ENCODE results near the gene PRND. TPM values are rescaled to one million over a fixed set of nuclear protein-coding genes. Genes with fewer than 3 reads are reported as not detected.

PRND gene
- total and polyA plus RNA-seq, 2 experiments from 2014 or later, result 0.10 TPM; not detected in 1

DNA sequence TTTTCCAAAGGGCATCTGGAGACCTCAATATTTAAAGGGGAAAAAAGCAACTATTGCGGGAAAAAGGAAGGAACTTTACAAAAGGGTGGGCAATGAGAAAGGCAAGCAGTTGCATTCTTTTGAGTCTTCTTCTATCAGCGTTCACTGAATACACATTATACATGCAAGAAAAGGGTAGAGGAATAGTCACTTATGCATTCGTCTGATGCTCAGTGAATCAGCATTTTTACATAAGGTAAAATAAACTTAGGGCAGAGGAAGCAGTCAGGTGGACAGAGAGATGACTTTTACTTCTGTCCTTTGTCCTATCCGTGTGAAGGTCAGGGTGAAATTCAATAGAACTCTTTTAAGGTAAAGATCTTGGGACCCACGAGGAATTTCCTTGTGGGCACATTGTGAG, 49.3 kb downstream of the PRND start:
- Histone ChIP-seq H3K4me2 (no peak overlapping the region), H3K36me3 (ENCODE audit: insufficient read depth) (no peaks in the 10 kb centered on the region), H3K27ac (ENCODE audit: low read depth) (no peak overlapping the region), H3K79me2 (replicated peaks; ENCODE audit: insufficient read depth) (no peaks in the 10 kb centered on the region), H4K20me1 (replicated peaks; ENCODE audit: insufficient read depth) (no peaks in the 10 kb centered on the region), H3F3A (replicated peaks; ENCODE audit: low read depth) (no peaks in the 10 kb centered on the region), H3K9me2 (ENCODE audit: insufficient read depth) (no peaks in the 10 kb centered on the region), H3K27me3 (ENCODE audit: insufficient read depth) (no peaks in the 10 kb centered on the region), H3K4me1 (ENCODE audit: insufficient read depth) (no peaks in the 10 kb centered on the region), H2AFZ (no peak overlapping the region), H3K4me3 (no peak overlapping the region)
- TF ChIP-seq, protein P1, sequence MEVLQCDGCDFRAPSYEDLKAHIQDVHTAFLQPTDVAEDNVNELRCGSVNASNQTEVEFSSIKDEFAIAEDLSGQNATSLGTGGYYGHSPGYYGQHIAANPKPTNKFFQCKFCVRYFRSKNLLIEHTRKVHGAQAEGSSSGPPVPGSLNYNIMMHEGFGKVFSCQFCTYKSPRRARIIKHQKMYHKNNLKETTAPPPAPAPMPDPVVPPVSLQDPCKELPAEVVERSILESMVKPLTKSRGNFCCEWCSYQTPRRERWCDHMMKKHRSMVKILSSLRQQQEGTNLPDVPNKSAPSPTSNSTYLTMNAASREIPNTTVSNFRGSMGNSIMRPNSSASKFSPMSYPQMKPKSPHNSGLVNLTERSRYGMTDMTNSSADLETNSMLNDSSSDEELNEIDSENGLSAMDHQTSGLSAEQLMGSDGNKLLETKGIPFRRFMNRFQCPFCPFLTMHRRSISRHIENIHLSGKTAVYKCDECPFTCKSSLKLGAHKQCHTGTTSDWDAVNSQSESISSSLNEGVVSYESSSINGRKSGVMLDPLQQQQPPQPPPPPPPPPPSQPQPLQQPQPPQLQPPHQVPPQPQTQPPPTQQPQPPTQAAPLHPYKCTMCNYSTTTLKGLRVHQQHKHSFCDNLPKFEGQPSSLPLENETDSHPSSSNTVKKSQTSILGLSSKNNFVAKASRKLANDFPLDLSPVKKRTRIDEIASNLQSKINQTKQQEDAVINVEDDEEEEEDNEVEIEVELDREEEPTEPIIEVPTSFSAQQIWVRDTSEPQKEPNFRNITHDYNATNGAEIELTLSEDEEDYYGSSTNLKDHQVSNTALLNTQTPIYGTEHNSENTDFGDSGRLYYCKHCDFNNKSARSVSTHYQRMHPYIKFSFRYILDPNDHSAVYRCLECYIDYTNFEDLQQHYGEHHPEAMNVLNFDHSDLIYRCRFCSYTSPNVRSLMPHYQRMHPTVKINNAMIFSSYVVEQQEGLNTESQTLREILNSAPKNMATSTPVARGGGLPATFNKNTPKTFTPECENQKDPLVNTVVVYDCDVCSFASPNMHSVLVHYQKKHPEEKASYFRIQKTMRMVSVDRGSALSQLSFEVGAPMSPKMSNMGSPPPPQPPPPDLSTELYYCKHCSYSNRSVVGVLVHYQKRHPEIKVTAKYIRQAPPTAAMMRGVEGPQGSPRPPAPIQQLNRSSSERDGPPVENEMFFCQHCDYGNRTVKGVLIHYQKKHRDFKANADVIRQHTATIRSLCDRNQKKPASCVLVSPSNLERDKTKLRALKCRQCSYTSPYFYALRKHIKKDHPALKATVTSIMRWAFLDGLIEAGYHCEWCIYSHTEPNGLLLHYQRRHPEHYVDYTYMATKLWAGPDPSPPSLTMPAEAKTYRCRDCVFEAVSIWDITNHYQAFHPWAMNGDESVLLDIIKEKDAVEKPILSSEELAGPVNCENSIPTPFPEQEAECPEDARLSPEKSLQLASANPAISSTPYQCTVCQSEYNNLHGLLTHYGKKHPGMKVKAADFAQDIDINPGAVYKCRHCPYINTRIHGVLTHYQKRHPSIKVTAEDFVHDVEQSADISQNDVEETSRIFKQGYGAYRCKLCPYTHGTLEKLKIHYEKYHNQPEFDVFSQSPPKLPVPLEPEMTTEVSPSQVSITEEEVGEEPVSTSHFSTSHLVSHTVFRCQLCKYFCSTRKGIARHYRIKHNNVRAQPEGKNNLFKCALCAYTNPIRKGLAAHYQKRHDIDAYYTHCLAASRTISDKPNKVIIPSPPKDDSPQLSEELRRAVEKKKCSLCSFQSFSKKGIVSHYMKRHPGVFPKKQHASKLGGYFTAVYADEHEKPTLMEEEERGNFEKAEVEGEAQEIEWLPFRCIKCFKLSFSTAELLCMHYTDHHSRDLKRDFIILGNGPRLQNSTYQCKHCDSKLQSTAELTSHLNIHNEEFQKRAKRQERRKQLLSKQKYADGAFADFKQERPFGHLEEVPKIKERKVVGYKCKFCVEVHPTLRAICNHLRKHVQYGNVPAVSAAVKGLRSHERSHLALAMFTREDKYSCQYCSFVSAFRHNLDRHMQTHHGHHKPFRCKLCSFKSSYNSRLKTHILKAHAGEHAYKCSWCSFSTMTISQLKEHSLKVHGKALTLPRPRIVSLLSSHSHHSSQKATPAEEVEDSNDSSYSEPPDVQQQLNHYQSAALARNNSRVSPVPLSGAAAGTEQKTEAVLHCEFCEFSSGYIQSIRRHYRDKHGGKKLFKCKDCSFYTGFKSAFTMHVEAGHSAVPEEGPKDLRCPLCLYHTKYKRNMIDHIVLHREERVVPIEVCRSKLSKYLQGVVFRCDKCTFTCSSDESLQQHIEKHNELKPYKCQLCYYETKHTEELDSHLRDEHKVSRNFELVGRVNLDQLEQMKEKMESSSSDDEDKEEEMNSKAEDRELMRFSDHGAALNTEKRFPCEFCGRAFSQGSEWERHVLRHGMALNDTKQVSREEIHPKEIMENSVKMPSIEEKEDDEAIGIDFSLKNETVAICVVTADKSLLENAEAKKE (CRISPR knock-in tag; IDR thresholded peaks at IDR 0.05), result no peak
- TF ChIP-seq, protein P2, sequence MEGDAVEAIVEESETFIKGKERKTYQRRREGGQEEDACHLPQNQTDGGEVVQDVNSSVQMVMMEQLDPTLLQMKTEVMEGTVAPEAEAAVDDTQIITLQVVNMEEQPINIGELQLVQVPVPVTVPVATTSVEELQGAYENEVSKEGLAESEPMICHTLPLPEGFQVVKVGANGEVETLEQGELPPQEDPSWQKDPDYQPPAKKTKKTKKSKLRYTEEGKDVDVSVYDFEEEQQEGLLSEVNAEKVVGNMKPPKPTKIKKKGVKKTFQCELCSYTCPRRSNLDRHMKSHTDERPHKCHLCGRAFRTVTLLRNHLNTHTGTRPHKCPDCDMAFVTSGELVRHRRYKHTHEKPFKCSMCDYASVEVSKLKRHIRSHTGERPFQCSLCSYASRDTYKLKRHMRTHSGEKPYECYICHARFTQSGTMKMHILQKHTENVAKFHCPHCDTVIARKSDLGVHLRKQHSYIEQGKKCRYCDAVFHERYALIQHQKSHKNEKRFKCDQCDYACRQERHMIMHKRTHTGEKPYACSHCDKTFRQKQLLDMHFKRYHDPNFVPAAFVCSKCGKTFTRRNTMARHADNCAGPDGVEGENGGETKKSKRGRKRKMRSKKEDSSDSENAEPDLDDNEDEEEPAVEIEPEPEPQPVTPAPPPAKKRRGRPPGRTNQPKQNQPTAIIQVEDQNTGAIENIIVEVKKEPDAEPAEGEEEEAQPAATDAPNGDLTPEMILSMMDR (conservative IDR thresholded peaks at IDR 0.05; ENCODE audit: low read depth in 2 of 2), result no peak
- TF ChIP-seq EZH2 (IDR thresholded peaks at IDR 0.05; ENCODE audit: low read depth, unreplicated experiment), result no peak
- TF ChIP-seq JUNB (IDR thresholded peaks at IDR 0.05; ENCODE audit: unreplicated experiment), result no peak
- TF ChIP-seq EZH2phosphoT487 (IDR thresholded peaks at IDR 0.05; ENCODE audit: unreplicated experiment), result no peak
- no peak for TF ChIP-seq ZNF114 (CRISPR knock-in tag; IDR thresholded peaks at IDR 0.05)
- no peak for TF ChIP-seq ZNF331 (CRISPR knock-in tag; IDR thresholded peaks at IDR 0.05; ENCODE audit: low read depth)
- TF ChIP-seq STAT1 (IDR thresholded peaks at IDR 0.05; ENCODE audit: unreplicated experiment), result no peak
- no peak for TF ChIP-seq POLR2AphosphoS5 (IDR thresholded peaks at IDR 0.05; ENCODE audit: low read depth)
- TF ChIP-seq, protein P3, sequence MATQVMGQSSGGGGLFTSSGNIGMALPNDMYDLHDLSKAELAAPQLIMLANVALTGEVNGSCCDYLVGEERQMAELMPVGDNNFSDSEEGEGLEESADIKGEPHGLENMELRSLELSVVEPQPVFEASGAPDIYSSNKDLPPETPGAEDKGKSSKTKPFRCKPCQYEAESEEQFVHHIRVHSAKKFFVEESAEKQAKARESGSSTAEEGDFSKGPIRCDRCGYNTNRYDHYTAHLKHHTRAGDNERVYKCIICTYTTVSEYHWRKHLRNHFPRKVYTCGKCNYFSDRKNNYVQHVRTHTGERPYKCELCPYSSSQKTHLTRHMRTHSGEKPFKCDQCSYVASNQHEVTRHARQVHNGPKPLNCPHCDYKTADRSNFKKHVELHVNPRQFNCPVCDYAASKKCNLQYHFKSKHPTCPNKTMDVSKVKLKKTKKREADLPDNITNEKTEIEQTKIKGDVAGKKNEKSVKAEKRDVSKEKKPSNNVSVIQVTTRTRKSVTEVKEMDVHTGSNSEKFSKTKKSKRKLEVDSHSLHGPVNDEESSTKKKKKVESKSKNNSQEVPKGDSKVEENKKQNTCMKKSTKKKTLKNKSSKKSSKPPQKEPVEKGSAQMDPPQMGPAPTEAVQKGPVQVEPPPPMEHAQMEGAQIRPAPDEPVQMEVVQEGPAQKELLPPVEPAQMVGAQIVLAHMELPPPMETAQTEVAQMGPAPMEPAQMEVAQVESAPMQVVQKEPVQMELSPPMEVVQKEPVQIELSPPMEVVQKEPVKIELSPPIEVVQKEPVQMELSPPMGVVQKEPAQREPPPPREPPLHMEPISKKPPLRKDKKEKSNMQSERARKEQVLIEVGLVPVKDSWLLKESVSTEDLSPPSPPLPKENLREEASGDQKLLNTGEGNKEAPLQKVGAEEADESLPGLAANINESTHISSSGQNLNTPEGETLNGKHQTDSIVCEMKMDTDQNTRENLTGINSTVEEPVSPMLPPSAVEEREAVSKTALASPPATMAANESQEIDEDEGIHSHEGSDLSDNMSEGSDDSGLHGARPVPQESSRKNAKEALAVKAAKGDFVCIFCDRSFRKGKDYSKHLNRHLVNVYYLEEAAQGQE (IDR thresholded peaks at IDR 0.05; ENCODE audit: unreplicated experiment), result no peak
- TF ChIP-seq, protein P4, sequence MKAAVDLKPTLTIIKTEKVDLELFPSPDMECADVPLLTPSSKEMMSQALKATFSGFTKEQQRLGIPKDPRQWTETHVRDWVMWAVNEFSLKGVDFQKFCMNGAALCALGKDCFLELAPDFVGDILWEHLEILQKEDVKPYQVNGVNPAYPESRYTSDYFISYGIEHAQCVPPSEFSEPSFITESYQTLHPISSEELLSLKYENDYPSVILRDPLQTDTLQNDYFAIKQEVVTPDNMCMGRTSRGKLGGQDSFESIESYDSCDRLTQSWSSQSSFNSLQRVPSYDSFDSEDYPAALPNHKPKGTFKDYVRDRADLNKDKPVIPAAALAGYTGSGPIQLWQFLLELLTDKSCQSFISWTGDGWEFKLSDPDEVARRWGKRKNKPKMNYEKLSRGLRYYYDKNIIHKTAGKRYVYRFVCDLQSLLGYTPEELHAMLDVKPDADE (IDR thresholded peaks at IDR 0.05), result no peak
- TF ChIP-seq NANOG (IDR thresholded peaks at IDR 0.05; ENCODE audit: borderline replicate concordance), result no peak
- no peak for TF ChIP-seq CREB1 (CRISPR knock-in tag; IDR thresholded peaks at IDR 0.05; ENCODE audit: low read depth)
- DNase-seq (ENCODE audit: low spot score), result no peak
- Mint-ChIP-seq H3K36me3 (ENCODE audit: low read depth) (peaks cover 7% of the 10 kb centered on the region; the same call in 2 of the 3 replicates), H3K4me1 (no peaks in the 10 kb centered on the region), H3K27ac (no peak overlapping the region), H3K4me3 (no peak overlapping the region), H3K27me3 (ENCODE audit: insufficient read depth, low read depth, poor library complexity) (no peaks in the 10 kb centered on the region), H3K9me3 (peaks cover 27% of the 10 kb centered on the region)
- no peak for ATAC-seq
